Measurements from ENCODE around the gene FALEC.
A peak's percentile ranks its signal among the peaks of the same experiment; 100 is the strongest.
"Not testable (repeated sequence)": the region's sequence is repeated elsewhere in the genome, so short reads cannot be mapped to it uniquely, and the experiment has no call there.

The FALEC gene

DNA sequence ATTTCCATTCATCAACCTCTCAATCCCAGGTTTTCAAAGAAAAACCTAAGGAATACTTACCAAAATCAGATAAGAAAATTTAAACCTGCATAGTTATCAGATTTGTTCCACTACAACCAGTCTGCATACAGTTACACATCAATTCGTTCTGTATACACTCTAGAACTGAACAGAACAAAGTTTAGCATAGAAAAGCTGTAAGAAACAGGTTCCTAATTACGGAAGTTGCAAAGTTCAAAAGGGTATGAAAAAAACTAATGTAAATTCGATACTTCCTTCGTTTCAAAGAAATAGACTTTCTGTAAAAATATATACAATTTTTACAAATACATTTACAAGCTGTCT, 60.8 kb downstream of the FALEC start:
- DNase-seq: peak in 1 of 2 donors; percentile 15

- DNase-seq: peak; percentile 12 to 51
Measured at GRCh38 chr1:150576794-150577556, 61.4 kb downstream of the FALEC start.

GRCh38 chr1:150577557-150578271, 62.2 kb downstream of the FALEC start:
- DNase-seq: peak; percentile 17 to 65

DNA sequence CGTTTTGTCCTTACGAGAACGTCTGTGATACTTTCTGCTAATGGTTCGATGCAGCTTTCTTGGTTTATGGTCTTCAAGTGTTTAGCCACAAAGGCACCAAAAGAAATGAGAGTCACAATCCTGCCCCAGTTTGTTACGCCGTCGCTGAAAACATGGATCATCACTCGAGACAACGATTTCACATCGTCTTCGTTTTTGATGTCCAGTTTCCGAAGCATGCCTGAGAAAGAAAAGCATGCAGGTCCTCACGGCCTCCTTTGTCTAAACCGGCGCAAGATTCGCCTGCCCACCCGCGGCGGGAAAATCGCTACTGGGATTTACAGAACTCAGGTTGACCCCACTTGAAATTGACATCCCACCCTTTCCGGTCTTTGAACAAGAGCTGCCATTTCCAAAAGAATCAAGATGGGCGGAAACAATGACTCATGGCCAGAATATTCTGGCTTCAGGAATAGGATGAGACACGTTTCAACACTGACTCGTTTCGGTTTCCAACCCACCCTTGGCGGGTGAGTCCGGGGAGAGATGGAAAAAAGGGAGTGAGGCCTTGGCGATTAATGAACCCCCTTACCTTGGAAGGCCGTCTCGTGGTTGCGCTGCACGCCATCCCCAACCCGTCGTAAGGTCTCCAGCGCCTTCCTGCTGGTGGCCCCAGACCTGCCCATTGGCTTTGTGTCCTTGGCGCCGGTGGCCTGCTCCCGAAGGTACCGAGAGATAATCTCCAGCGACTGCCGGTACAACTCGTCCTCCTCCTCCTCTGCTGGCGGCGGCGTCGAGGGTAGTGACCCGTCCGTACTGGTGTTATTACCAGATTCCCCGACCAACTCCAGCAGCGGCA, 62.9 kb downstream of the FALEC start:
- peak; percentile 39 to 62 for DNase-seq

DNA sequence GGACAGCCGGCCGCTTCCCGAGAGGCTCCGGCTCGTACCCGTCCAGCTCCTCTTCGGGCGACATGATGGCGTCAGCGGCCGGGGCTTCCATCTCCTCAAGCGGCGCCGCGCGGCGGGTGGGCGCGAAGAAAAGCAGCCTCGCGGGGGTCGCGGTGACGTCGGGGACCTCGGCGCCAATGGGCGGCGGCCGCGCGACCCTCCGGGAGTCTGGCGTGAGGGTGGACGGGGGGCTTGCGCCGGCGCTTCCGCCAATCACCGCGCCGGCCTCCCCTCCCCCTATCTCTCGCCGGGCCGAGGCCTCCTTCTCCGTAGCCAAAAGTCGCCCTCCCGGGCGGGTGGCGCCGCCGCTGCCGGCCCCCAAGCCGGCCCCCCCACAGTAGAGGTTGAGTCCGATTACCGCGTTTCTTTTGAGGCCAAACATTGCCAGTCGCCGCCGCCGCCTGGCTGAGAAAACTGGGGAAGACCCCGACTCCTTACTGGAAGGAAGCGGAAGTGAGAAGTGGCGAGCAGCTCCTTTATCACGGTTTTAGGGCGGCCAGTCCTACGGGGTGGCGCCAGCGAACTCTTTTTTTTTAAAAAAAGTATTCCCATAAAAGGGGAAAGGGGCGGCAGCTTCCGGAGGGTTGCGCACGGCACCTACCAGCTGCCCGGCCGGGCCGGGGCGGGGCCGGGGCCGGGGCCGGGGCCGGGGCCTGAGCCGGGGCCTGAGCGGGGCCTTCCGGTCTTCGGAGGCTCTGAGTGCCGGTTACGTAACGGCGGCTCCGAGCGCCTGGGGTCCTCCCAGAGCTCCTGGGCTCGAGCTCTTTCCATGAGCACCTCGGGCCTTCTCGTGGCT, 63.8 kb downstream of the FALEC start, which contains the start of gene MCL1:
Gene MCL1, minus strand, starts transcription at position 501 of the 835 bp plus-strand sequence. Its CDS starts 80 bp downstream, at position 421.
- DNase-seq: peak; percentile 95 to 96

GRCh38 chr1:150579945-150580642, 64.5 kb downstream of the FALEC start:
- no peak for DNase-seq

GRCh38 chr1:150580966-150581365, 65.4 kb downstream of the FALEC start:
- not testable (repeated sequence) for DNase-seq

DNA sequence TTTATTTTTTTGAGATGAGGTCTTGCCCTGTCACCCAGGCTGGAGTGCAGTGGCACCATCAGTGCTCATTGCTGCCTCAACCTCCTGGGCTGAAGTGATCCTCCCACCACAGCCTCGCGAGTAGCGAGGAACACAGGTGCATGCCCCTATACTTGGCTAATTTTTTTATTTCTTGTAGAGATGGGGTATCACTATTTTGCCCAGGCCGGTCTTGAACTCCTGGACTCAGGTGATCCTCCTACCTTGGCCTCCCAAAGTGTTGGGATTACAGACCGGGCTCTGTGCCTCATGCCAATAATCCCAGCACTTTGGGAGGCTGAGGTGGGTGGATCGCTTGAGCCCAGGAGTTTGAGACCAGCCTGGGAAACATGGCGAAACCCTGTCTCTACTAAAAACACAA, 65.9 kb downstream of the FALEC start:
- not testable (repeated sequence) for DNase-seq

- DNase-seq: not testable (repeated sequence)
Measured at GRCh38 chr1:150581962-150582361, 66.4 kb downstream of the FALEC start.

DNA sequence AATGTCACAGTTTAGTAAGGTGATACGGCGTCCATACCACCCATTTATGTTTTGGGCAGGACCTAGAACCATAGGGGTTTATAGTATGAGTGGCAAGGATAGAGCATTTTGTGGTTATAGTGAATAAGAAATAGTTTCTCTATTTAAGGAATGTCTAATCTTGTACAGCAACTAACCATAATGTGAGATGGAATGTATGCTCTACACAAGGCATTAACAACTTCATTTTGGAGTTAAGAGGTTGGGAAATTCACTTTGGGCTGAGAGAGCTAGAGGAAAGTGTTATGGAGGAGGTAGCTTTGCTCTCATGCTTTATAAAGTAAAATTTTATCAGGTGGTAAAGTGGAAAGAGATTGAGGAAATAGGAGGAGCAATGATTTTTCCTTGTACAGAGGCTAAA, 66.8 kb downstream of the FALEC start:
- no peak for DNase-seq

Data from CD4-positive, alpha-beta T cell treated with Interferon alpha-2 for 1 hour (primary cell).